Activated CD8-positive, alpha-beta memory T cell treated with anti-CD3 and anti-CD28 coated beads for 36 hours (primary cell): ENCODE results near the gene FBXO39. TPM values are rescaled to one million over a fixed set of nuclear protein-coding genes. Genes with fewer than 3 reads are reported as not detected.
"Not testable (repeated sequence)": the region's sequence is repeated elsewhere in the genome, so short reads cannot be mapped to it uniquely, and the experiment has no call there.

ENCODE experiments used
- CTCF ChIA-PET: fragments of 350-600 bp; sonication (Branson Sonifier 250); formaldehyde crosslinking; loops from one replicate; lab custom pipeline; 2021; ENCODE audit warnings: antibody characterized with exemption; lab: Charles Lee
- POLR2A ChIA-PET: fragments of 350-600 bp; sonication (Branson Sonifier 250); formaldehyde crosslinking; loops from one replicate; lab custom pipeline; 2021; ENCODE audit warnings: antibody characterized with exemption; lab: Charles Lee
- total RNA-seq, 2 experiments: library from RNA; stranded (reverse); gene quantifications; one replicate each; pipeline ENCODE4 v1.2.3, GENCODE V29; 2021

The FBXO39 gene
- total RNA-seq, 2 experiments from 2014 or later, result not detected

DNA sequence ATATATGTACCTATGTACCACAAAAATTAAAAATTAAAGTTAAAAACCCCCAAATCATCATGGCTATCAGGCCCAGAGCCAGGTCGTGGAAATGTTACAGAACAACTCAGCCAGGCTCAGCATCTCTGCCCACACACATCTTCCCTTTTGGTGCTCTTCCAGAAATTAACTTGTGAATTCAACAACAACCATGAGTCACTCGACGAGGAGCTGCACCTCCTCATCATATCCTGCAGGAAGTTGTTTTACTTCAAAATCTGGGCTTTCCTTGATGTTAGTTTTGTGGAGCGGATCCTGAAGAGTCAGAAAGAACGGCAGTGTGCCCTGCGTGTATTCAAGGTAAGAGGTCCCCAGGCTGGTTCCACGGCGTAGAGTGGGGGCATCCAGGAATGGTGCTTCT lies 10.6 kb downstream of the FBXO39 start:
- ChIA-PET POLR2A (interaction anchor here (0.6 kb wide), 1 partner anchor 43 kb away, joined by 3 read pairs; no protein-coding TSS in a partner anchor), CTCF (no interaction called here)

DNA sequence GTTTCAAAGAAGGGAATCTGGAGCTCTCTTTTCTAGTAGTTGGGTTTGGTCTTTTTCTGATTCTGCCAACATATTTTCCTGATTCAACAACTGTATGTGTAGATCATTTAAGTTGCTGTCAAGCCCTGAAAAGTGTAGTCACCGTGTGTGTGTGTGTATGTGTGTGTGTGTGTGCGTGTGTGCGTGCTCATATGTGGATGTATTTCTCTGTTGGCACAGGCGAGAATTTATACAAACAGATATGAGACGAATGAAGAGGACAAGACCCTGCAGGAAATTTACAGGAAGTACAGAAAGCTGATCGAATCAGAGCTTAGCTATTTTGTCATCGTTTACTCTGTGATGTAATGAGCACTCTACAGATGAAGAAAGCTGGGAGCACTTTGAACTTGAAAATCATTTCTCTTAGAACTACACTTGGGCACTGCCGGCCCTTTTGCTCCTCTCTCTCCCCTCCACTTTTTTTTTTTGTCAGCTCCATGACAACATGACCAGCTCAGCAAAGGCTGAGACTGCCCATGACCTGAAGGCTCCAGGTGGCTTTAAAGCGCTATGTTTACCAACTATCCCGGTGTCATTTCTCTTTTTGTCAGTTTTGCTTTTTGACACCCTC lies 11.2 kb downstream of the FBXO39 start:
- ChIA-PET CTCF (no interaction called here), POLR2A (interaction anchor here (0.6 kb wide), 2 partner anchors 37 to 44 kb away, joined by 3 read pairs; no protein-coding TSS in a partner anchor)

DNA sequence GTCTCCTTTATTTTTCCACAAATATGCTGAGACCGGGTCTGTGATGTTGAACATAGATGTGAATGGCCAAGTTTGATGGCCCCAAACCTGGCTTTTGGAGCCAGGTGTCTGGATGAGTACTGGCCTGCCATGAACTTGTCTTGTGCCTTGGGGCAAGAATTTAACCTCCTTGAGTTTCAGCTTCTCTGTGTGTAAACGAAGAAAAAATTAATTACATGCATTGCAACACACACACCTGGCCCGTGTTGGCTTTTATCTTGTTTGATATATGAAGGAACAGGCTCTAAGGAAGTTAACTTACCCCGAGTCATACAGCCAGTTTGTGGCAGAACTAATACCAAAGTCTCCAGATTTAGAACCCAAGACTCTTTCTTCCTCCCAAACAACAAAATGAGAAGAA lies 13.1 kb downstream of the FBXO39 start:
- CTCF ChIA-PET, result no interaction called here
- POLR2A ChIA-PET, result no interaction called here

DNA sequence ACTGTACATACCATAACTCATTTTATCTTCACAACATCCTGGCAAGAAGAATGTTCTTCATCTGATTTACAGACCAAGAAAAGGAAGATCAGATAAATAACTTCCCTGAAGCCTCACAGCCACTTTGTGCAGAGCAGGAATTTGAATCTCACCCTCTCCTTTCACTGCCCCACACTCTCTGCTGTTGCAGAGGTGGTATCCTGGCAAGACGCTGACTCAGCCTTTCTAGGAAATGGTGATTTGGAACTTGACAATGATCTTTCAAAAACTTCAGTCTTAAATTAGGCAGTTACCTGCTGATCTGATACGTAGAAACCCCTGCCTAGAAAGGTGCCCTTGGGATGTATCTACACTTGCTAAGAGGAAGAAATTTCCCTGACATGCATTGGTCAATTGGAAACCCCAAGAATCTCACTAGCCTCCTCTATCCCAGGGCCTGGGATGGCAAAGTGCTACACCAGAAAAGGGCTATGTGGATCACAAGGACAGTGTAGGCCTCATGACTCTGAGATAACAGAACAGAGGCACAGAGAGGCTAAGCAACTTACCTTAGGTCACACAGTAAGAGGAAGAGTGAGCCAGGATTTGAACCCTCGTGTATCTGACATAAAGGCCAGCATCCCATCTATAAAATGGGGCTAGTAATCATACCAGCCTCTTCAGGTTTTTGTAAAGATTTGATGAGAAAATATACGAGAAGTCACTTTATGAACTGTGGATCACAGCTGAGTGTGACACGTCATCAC lies 17.9 kb downstream of the FBXO39 start:
- POLR2A ChIA-PET, result no interaction called here

DNA sequence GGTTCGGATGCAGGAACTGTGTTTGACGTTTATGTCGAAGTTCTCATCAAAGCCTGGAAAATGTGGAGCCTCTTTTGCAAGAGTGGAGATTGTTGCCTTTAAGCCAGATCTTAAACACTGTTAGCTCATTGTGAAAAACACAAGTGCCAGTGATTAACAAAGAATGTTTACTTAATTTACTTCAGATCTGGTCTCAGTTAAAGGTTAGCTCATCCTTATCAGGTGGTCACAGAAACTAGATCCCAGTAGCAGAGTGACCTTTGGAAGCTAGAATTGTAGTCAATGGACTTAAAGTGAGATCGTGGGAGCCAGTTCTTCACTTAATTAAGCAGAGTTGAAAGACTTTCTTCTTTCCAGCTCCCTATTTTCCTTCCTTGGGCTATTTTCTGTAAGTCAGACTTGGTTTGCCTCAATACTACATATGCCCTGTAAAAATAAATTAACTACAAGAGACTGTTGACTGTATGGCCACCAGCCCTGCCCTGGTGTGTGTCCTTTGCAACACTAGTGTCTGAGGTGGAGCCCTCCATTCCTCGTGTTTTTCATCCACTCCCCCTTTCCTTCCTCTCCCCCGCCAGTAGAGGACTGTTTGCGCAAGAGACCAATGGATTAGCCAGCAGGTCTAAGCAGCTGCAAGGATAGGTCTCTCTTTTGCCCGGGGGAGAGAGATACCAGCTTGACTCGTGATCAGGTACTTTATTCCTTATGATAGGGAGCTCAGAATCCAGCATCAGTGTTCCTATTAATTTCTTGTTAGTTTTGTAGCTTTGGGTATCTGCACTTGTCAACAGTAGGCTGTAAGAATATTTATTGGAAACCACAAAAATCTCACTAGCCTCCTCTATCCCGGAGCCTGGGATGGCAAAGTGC lies 20.2 kb downstream of the FBXO39 start:
- POLR2A ChIA-PET, result no interaction called here
- CTCF ChIA-PET, result no interaction called here

More for the DNA sequence above, 17.9 kb downstream of the FBXO39 start:
- CTCF ChIA-PET, result no interaction called here

DNA sequence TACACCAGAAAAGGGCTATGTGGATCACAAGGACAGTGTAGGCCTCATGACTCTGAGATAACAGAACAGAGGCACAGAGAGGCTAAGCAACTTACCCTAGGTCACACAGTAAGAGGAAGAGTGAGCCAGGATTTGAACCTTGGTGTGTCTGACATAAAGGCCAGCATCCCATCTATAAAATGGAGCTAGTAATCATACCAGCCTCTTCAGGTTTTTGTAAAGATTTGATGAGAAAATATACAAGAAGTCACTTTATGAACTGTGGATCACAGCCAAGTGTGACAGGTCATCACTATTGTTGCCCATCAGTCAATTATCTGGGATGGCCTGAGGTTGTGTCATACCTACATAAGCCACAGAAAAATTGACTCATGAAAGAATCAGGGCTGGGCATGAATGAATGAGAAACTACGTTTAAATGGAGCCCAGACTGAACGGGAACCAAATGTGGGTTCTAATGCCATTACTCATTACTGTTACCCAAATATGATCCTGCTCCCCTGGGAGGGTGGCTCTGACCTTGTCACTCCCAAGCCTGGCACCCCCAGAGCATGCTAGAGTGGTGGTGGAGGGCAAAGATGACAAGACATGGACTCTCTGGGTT lies 21.0 kb downstream of the FBXO39 start:
- ChIA-PET CTCF (no interaction called here), POLR2A (no interaction called here)

DNA sequence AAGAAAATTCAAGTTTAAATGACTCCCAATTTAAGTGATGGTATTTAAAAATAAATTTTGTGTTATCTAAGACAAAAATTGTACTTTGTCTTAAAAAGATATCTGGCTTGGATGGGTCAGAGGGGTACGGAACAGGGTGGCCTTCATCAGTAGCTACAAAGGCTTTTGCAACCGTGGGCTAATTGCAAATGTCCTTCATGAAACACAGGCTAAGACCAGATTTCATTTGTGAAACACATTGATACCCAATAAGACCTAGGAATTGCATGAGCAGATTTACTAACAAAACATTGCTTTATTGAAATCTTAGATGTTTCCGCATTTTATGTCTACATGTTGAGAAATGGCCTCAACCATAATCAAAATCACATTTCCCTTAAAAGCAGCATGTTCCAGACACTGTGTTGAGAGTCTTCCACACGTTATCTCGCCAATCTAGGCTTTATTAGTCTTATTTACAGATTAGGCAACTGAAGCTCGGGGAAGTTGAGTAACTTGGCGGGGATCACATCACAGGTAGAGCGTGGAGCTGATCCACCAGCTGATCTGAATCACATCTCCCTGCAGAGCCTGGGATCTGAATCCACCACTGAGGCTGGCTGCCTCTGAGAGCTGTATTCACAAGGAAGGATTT lies 21.8 kb downstream of the FBXO39 start:
- ChIA-PET POLR2A (interaction anchor here (0.5 kb wide), 1 partner anchor 147 kb away, joined by 3 read pairs; no protein-coding TSS in a partner anchor), CTCF (interaction anchor here (1.0 kb wide), 1 partner anchor 128 kb away, joined by 3 read pairs; no protein-coding TSS in a partner anchor)

DNA sequence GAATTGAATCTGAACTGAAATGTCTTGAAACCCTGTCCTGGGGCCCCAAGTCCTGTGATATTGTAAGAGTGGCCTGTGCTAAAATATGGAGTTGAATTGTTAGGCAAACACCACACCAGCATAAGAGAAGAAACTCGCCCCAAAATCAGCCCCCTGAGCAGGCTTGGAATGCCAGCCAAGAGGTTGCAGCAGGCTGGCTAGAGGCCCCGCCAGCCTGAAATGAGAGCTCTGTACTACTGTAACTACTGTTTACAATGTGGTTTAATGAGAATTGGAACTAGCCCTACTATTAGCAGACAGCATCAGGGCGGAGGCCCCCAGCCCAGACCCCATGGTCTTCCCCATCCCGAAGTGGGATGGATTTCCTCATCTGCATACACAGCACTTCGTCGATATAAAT lies 23.7 kb downstream of the FBXO39 start:
- CTCF ChIA-PET, result interaction anchor here (0.7 to 2.0 kb wide), 2 partner anchors 131 to 133 kb away, joined by 3 to 4 read pairs; no protein-coding TSS in a partner anchor
- POLR2A ChIA-PET, result no interaction called here

DNA sequence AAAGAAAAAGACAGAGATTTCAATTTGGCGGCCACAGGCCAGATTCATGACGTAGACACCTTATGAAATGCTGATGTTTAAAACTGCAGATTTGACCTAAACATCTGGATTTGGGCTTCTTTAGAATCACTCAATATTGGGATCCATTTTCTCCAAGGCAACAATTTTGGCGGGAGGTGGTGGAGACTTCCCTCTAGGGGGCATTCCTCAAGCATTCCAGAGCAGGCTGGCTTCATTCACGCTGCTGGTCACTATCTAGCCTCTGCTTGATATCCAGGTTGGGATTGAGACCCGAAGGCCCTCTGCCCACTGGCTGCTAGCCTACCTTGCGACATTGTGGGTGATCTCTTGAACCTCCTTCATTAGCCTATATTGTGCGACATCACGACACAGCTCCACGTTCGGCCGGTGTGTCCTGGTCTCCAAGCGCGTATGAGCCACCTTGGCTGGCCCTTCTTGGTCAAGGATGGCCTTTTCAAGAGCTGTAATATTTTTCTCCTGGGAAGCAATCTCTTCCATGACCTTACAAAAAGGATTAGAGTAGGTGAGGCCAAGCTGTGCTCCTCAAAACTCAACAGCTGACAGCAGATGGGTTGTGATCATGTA lies 24.5 kb downstream of the FBXO39 start:
- ChIA-PET CTCF (interaction anchor here (0.7 to 2.0 kb wide), 3 partner anchors 131 to 136 kb away, joined by 3 to 5 read pairs (median 4); no protein-coding TSS in a partner anchor), POLR2A (no interaction called here)

DNA sequence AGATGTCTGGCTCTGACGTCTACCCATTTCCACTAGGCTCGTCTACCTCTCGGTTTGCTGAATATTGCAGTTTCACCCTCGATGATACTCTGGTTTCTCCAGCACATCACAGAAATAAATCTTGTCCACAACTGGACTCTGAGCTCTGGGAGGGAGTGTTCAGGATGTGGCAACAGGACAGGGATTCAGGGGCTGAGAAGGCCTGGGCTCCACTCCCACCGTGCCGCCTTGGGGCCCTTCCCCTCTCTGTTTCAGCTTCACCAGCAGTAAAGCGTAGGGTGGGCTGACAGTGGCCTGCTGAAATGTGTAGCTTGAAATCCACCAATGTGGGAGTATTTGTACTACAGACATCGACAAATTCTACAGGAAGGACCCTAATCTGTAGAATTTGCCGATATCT lies 35.5 kb downstream of the FBXO39 start:
- POLR2A ChIA-PET, result no interaction called here
- CTCF ChIA-PET, result no interaction called here

DNA sequence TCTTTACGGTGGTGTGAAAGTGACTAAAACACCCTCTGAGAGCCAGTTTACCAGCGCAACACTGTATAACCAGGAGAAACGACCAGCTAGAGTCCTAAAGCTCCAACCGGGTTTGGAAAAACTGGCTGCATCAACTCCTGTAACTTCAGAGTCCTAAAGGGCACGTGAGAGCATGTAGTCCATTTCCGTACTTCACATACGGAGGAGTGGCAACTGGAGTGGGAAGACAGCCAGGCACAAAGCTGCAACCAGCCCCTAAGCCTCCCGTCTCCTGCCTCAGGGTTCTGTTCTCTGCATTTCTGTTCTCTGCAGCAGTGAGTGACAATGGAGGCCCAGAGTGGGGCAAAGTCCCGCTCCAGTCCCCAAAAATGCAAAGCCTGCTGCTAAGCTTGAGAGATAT lies 36.3 kb downstream of the FBXO39 start:
- POLR2A ChIA-PET, result no interaction called here
- CTCF ChIA-PET, result no interaction called here

DNA sequence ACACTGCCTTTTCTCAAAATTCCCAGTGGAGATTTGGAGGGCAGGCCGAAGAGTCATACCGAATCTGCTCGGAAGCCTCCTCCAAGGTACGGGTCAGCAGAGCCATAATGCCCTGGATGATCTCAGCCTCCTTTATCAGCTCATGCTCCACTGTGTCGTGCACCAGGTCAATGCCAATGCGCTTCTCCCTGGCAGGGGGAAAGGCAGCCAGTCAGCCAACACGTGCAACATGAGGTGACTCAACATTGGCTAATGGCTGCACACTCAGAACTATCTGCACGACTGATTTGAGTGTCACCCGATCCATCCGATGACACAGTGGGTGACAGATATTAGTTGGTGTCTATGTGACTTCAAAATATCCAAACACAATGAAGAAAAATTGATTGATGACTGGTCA lies 39.8 kb downstream of the FBXO39 start:
- ChIA-PET POLR2A (no interaction called here), CTCF (no interaction called here)

DNA sequence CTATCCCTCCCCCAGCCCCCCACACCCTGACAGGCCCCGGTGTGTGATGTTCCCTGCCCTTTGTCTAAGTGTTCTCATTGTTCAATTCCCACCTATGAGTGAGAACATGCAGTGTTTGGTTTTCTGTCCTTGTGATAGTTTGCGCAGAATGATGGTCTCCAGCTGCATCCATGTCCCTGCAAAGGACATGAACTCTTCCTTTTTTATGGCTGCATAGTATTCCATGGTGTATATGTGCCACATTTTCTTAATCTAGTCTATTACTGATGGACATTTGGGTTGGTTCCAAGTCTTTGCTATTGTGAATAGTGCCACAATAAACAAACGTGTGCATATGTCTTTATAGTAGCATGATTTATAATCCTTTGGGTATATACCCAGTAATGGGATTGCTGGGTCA lies 40.4 kb downstream of the FBXO39 start:
- CTCF ChIA-PET, POLR2A ChIA-PET: not testable (repeated sequence)

DNA sequence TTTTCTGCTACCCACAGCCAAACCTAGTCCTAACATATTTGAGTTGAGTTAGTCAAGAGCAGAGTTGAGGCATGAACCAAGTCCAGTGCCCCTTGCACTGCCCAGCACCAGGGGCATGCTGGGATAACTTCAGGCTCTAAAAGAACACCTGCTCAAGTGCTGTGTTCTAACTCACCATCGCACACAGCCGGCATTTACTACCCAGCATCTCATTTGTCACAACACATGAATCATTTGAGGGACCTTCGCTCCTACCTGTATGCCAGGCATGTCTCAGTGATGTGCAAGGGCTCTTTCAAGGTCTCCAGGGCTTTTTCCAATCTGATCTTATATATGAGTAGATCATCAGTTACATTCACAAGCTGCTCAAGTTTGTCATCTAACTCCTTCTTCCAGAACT lies 42.9 kb downstream of the FBXO39 start:
- POLR2A ChIA-PET, result no interaction called here
- CTCF ChIA-PET, result no interaction called here

DNA sequence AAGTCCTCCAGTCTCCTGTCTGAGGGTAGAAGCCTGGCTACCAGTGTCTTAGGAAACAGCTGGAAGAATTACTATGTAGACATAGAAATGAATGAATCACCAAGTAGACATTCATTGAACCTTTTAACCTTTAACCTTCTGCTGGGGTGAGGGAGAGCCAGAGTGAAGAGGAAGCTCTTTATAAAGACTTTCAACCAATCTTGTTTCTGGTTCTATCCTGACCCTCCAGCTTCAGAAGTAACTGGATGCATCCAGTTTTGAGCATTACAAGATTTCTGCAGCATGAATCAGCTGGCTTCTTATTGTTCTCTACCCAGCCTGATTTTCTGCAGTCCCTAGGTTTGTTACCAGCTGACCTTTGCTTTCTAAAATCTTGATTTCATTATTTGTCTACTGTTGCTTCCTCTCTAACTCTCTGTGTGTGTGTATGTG lies 47.0 kb downstream of the FBXO39 start:
- ChIA-PET CTCF (interaction anchor here (1.1 kb wide), 1 partner anchor 16 kb away, joined by 3 read pairs; no protein-coding TSS in a partner anchor), POLR2A (no interaction called here)

DNA sequence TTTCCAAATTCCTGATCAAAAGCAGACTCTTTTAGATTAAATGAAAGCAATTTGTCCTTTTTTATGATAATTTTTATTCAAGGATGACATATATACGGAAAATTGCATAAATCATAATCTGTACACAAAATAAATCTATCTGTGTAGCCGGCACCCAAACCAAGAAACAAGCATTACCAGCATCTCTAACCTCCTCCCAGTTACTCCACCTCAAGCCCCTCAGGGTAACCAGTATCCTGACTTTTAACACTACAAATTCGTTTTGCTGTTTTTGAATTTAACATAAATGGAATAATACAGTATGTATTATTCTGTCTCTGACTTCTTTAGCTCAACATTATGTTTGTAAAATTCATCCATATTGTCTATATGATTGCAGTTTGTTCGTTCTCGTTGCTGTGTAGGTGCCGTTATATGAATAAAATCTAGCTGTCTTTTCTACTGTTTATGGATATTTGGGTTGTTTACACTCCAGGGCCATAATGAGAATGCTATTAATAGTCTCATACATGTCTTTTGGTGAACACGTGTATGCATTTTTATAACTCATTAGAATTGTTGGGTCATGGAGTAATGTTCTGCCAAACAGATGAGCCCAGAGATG lies 54.5 kb downstream of the FBXO39 start:
- CTCF ChIA-PET, result no interaction called here
- POLR2A ChIA-PET, result no interaction called here

DNA sequence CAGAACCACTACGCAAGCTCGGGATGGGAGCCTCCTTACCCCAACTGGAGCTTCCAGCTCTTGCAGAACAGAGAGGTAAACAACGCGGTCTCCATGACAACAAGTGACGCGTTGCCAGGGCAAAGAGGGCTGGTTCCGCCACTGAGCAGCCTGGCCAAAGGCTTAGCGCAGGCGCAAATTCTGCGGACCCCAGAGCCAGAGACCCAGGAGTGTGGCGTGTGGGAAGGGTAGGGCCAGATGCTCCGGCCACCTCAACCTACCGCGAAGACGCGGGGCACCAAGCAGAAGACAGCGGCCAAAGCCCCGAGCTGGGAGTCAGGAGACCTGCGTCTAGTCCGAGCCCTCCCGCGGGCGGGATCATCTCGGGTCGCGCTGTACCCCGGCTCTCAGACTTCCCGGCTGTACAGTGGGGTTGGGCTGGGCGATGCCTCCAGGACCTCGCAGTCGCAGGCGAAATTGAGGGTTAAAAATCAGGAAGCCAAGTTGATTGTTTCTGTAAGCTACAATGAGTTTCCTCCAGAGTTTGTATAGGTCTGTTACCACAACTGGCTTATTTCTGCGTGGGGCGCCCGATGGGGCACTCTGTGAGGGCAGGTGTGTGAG lies 55.7 kb downstream of the FBXO39 start, which contains the start of gene TEKT1:
Gene TEKT1, minus strand, starts transcription at position 69 of the 603 bp plus-strand sequence. CDS start 1,353 bp downstream, outside the sequence.
- ChIA-PET CTCF (no interaction called here), POLR2A (no interaction called here)
